Endothelial cell of umbilical vein (primary cell): Measurements from ENCODE around the gene GALNT3. TPM values are rescaled to one million over a fixed set of nuclear protein-coding genes. Genes with fewer than 3 reads are reported as not detected.

Source experiments
- BruUV-seq: library from RNA; stranded (reverse); fragments of 400-500 nt; replicated peaks from 2 replicates; lab custom pipeline; 2021; lab: Mats Ljungman, UMichigan
- CTCF ChIA-PET: fragments of 300-600, 350-600 bp; sonication (Branson Sonifier 250); formaldehyde crosslinking; loops from one replicate; lab custom pipeline; 2021; ENCODE audit warnings: antibody characterized with exemption, inconsistent platforms; lab: Charles Lee
- POLR2A ChIA-PET: fragments of 300-600, 350-600 bp; sonication (Branson Sonifier 250); formaldehyde crosslinking; loops from one replicate; lab custom pipeline; 2021; ENCODE audit warnings: antibody characterized with exemption, inconsistent platforms; lab: Charles Lee
- DNase-seq: peaks from one replicate; pipeline ENCODE4 v3.0.0-alpha.2; 2011; ENCODE audit warnings: low read depth, low spot score
- FAIRE-seq: peaks from 2 replicates; lab custom pipeline; 2011; peaks lifted over from hg19 to GRCh38; lab: Jason Lieb, UNC
- H2AFZ ChIP-seq: 2 replicates; pipeline ENCODE4 v1.6.0; 2012; ENCODE audit warnings: low read depth, low read length, control low read depth, inconsistent platforms
- H3K27ac ChIP-seq: 2 replicates; pipeline ENCODE4 v1.5.1; 2011; ENCODE audit warnings: low read depth, mild to moderate bottlenecking, control low read depth, low read length, moderate library complexity; ENCODE audit not compliant: insufficient read depth
- H3K27me3 ChIP-seq, 2 experiments: 2 replicates each; pipeline versions ENCODE4 v1.6.0 to v1.6.1; 2011; ENCODE audit warnings: low read length in 2 of 2, mixed read lengths in 1 of 2; ENCODE audit not compliant: control insufficient read depth in 2 of 2, insufficient read depth in 2 of 2
- H3K36me3 ChIP-seq, 2 experiments: 2 replicates in 1 of 2; 3 replicates in 1 of 2; pipeline ENCODE4 v1.5.1; 2011; ENCODE audit warnings: low read length in 2 of 2, mild to moderate bottlenecking in 1 of 2, moderate library complexity in 1 of 2; ENCODE audit not compliant: control insufficient read depth in 2 of 2, insufficient read depth in 2 of 2; ENCODE audit errors: extremely low read depth in 1 of 2
- H3K4me1 ChIP-seq: 3 replicates; pipeline ENCODE4 v1.5.1; 2011; ENCODE audit warnings: mild to moderate bottlenecking, low read length; ENCODE audit not compliant: control insufficient read depth, insufficient read depth; ENCODE audit errors: extremely low read depth
- H3K4me2 ChIP-seq: 2 replicates; pipeline ENCODE4 v1.6.1; 2011; ENCODE audit warnings: low read length, control low read depth, mixed read lengths; ENCODE audit not compliant: insufficient read depth
- H3K4me3 ChIP-seq, 3 experiments: fragments of 200-600 bp in 1 of 3; sonication (generic), shearing (Covaris generic) in 1 of 3; replicated peaks in 1 of 3; 2 replicates each; pipeline ENCODE4 v1.5.1; 2011 to 2016; ENCODE audit warnings: control low read depth in 3 of 3, low read length in 3 of 3, mild to moderate bottlenecking in 2 of 3, inconsistent platforms in 1 of 3, low read depth in 1 of 3, moderate library complexity in 1 of 3; ENCODE audit not compliant: insufficient read depth in 1 of 3
- H3K79me2 ChIP-seq: 2 replicates; pipeline ENCODE4 v1.6.0; 2012; ENCODE audit warnings: low read length, inconsistent platforms; ENCODE audit not compliant: control insufficient read depth, insufficient read depth
- H3K9ac ChIP-seq: replicated peaks from 2 replicates; pipeline ENCODE3; 2011; ENCODE audit warnings: low read length, control low read depth; ENCODE audit not compliant: insufficient read depth; ENCODE audit errors: extremely low read depth
- H3K9me1 ChIP-seq: replicated peaks from 3 replicates; pipeline ENCODE4 v1.6.0; 2011; ENCODE audit warnings: mild to moderate bottlenecking, low read length; ENCODE audit not compliant: control insufficient read depth, insufficient read depth; ENCODE audit errors: extremely low read depth
- H3K9me3 ChIP-seq: replicated peaks from 2 replicates; pipeline ENCODE4 v1.5.1; 2012; ENCODE audit warnings: low read length, inconsistent platforms; ENCODE audit not compliant: control insufficient read depth, insufficient read depth
- H4K20me1 ChIP-seq: replicated peaks from 2 replicates; pipeline ENCODE3; 2011; ENCODE audit warnings: mild to moderate bottlenecking, low read length; ENCODE audit not compliant: control insufficient read depth, insufficient read depth; ENCODE audit errors: extremely low read depth
- EZH2 ChIP-seq: IDR thresholded peaks from 2 replicates; pipeline ENCODE4 v1.6.1; 2012; ENCODE audit warnings: borderline replicate concordance, low read depth, mild to moderate bottlenecking, moderate library complexity, low read length, inconsistent platforms; ENCODE audit not compliant: severe bottlenecking
- FOS ChIP-seq: IDR thresholded peaks from 2 replicates; pipeline ENCODE4 v1.6.1; 2011; ENCODE audit warnings: mild to moderate bottlenecking, low read length, moderate library complexity, borderline replicate concordance; ENCODE audit not compliant: insufficient read depth
- JUN ChIP-seq: IDR thresholded peaks from 2 replicates; pipeline ENCODE4 v1.6.1; 2011; ENCODE audit warnings: borderline replicate concordance, low read depth; ENCODE audit not compliant: insufficient read length, insufficient read depth
- MYC ChIP-seq: IDR thresholded peaks from one replicate; pipeline ENCODE4 v1.6.1; 2011; ENCODE audit warnings: mild to moderate bottlenecking, low read depth, low read length
- POLR2AphosphoS5 ChIP-seq: IDR thresholded peaks from 2 replicates; pipeline ENCODE4 v1.6.1; 2012; ENCODE audit warnings: low read depth, mild to moderate bottlenecking, control low read depth, low read length, moderate library complexity; ENCODE audit not compliant: insufficient read depth
- dilution Hi-C: fragments of 300-500 bp; cut with MboI; formaldehyde crosslinking; loops from one replicate; pipeline ENCODE4 v1.15.0; 2019; ENCODE audit warnings: low sequenced_read_pairs; ENCODE audit not compliant: extremely low pct_ligation_motif_present
- intact Hi-C: fragments of 100-400 bp; cut with micrococcal nuclease; formaldehyde crosslinking; loops from one replicate; pipeline ENCODE4 v1.10.0; 2022
- polyA plus RNA-seq, 4 experiments: library from polyadenylated mRNA; depleted of rRNA in 3 of 4; stranded (reverse) in 3 of 4; unstranded in 1 of 4; fragments of >200 nt; gene quantifications; 2 replicates each; pipeline versions ENCODE4 v1.2.1 to v1.2.3, GENCODE V29; 2011 to 2012; ENCODE audit warnings: missing spikeins in 1 of 4
- total RNA-seq: library from RNA; stranded (reverse); gene quantifications from 2 replicates; pipeline ENCODE4 v1.2.3, GENCODE V29; 2021
- TF ChIP-seq, protein P1 (sequence below), 2 donors: IDR thresholded peaks; 1 replicate in 1 of 2; 2 replicates in 1 of 2; pipeline ENCODE4 v1.5.1; 2011; ENCODE audit warnings: low read length in 2 of 2, mild to moderate bottlenecking in 2 of 2, moderate library complexity in 2 of 2, control low read depth in 1 of 2, inconsistent platforms in 1 of 2, low read depth in 1 of 2; ENCODE audit not compliant: insufficient read depth in 1 of 2; ENCODE audit errors: extremely low read depth in 1 of 2
- TF ChIP-seq, protein P2 (sequence below): IDR thresholded peaks from 2 replicates; pipeline ENCODE4 v1.6.1; 2011; ENCODE audit not compliant: insufficient read depth, insufficient read length

Gene GALNT3
- total and polyA plus RNA-seq, 2 donors (not counting 3 experiments of a cell fraction or from before 2014, with no cell fraction given): 0.07 to 0.82 TPM

DNA sequence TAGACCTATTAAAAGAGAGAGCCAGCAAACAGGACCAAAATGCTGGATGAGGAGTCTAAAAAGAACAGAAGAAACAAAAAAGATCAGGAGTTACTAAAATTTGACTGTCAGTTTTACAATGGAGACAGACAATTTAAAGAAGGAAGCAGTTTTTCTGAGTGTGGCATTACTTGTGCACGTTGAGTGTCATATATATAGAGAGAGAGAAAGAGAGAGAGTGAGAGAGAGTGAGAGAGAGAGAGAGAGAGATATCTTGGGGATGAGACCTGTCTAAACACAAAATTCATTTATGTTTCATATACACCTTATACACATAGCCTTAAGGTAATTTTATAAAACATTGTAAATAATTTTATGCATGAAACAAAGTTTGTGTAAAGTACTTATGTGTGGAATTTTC, 2.1 kb upstream of the GALNT3 start:
- BruUV-seq: no TSS peak
- Histone ChIP-seq H3K4me3 (no peak overlapping the region), H2AFZ (no peak overlapping the region), H3K4me2 (no peak overlapping the region), H3K9ac (no peak overlapping the region), H3K27ac (no peak overlapping the region), H3K79me2 (no peaks in the 10 kb centered on the region), H4K20me1 (no peaks in the 10 kb centered on the region), H3K36me3 (no peaks in the 10 kb centered on the region), H3K9me3 (no peaks in the 10 kb centered on the region), H3K27me3 (peaks cover 23 to 49% of the 10 kb centered on the region in 2 experiments), H3K4me1 (peaks cover 12% of the 10 kb centered on the region), H3K9me1 (no peaks in the 10 kb centered on the region)
- DNase-seq (no peak), FAIRE-seq (no peak)
- POLR2A ChIA-PET: no interaction called here
- dilution Hi-C loops: no loop called here
- no peak for TF ChIP-seq MYC
- TF ChIP-seq EZH2: no peak
- no peak for TF ChIP-seq FOS
- TF ChIP-seq, protein P1, sequence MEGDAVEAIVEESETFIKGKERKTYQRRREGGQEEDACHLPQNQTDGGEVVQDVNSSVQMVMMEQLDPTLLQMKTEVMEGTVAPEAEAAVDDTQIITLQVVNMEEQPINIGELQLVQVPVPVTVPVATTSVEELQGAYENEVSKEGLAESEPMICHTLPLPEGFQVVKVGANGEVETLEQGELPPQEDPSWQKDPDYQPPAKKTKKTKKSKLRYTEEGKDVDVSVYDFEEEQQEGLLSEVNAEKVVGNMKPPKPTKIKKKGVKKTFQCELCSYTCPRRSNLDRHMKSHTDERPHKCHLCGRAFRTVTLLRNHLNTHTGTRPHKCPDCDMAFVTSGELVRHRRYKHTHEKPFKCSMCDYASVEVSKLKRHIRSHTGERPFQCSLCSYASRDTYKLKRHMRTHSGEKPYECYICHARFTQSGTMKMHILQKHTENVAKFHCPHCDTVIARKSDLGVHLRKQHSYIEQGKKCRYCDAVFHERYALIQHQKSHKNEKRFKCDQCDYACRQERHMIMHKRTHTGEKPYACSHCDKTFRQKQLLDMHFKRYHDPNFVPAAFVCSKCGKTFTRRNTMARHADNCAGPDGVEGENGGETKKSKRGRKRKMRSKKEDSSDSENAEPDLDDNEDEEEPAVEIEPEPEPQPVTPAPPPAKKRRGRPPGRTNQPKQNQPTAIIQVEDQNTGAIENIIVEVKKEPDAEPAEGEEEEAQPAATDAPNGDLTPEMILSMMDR (IDR thresholded peaks at IDR 0.05; ENCODE audit: extremely low read depth in 1 of 2, insufficient read depth in 1 of 2, low read depth in 1 of 2, low read length in 2 of 2): no peak
- no peak for TF ChIP-seq JUN
- TF ChIP-seq, protein P2, sequence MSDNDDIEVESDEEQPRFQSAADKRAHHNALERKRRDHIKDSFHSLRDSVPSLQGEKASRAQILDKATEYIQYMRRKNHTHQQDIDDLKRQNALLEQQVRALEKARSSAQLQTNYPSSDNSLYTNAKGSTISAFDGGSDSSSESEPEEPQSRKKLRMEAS: no peak
- TF ChIP-seq POLR2AphosphoS5: no peak
- intact Hi-C loops: no loop called here
- CTCF ChIA-PET: no interaction called here
